ENCODE data around the gene AFDN.

DNA sequence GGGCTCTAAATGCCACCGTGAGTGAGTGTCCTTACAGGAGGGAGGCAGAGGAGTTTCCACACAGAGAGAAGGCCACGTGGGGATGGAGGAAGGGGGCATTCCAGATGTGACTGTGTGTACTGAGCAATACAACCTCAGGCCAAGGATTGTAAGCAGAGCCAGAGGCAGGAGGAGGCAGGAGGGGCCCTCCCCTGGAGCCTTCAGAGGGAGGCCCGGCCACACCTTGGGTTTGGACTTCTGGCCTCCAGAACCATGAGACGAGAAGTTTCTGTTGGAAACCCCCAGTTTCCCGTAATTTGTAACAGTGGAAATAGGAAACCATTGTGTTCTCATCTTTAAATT, 161.4 kb downstream of the AFDN start:
- no peak for TF ChIP-seq POLR2A (IDR thresholded peaks at IDR 0.05)
- TF ChIP-seq, protein P1, sequence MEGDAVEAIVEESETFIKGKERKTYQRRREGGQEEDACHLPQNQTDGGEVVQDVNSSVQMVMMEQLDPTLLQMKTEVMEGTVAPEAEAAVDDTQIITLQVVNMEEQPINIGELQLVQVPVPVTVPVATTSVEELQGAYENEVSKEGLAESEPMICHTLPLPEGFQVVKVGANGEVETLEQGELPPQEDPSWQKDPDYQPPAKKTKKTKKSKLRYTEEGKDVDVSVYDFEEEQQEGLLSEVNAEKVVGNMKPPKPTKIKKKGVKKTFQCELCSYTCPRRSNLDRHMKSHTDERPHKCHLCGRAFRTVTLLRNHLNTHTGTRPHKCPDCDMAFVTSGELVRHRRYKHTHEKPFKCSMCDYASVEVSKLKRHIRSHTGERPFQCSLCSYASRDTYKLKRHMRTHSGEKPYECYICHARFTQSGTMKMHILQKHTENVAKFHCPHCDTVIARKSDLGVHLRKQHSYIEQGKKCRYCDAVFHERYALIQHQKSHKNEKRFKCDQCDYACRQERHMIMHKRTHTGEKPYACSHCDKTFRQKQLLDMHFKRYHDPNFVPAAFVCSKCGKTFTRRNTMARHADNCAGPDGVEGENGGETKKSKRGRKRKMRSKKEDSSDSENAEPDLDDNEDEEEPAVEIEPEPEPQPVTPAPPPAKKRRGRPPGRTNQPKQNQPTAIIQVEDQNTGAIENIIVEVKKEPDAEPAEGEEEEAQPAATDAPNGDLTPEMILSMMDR (IDR thresholded peaks at IDR 0.05): no peak
